GM15510 (cell line): ENCODE data around the gene FBN3.

Experiments
- POLR2A ChIP-seq: IDR thresholded peaks from 3 replicates; pipeline ENCODE4 v1.6.1; 2011; ENCODE audit warnings: borderline replicate concordance; ENCODE audit not compliant: insufficient read length; ENCODE audit errors: extremely low read depth

FBN3 gene

GRCh38 chr19:8042900-8043299 is 106.5 kb downstream of the FBN3 start:
- no peak for TF ChIP-seq POLR2A

- no peak for TF ChIP-seq POLR2A
These were observed 107.9 kb downstream of the FBN3 start for GRCh38 chr19:8041531-8041931.

DNA sequence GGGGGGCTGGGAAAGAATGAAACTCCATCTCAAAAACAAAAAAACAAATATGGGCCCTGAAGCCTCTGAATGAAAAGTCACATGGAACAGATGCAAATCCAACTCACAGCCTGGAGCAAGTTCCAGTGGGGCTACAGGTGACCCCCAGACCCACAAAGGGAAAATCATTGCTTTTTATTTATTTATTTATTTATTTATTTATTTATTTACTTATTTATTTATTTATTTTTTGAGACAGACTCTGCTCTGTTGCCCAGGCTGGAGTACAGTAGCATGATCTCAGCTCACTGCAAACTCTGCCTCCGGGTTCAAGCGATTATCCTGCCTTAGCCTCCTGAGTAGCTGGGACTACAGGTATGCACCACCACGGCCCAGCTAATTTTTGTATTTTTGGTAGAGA is 110.2 kb downstream of the FBN3 start:
- no peak for TF ChIP-seq POLR2A

DNA sequence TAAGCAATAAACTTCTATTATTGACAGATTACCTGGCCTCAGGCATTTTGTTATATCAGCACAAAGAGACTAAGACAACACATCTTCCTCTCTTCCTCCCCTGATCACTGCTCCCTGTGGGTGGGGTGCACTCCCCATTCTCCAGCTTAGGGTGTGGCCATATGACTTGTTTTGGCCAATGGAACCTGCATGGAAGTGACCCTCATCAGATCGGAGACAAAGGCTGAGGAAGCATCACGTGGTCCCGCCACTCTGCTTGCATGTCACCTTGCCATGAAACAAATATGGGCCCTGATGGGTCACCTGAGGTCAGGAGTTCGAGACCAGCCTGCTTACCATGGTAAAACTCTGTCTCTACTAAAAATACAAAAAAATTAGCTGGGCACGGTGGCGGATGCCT is 110.6 kb downstream of the FBN3 start:
- TF ChIP-seq POLR2A: no peak

DNA sequence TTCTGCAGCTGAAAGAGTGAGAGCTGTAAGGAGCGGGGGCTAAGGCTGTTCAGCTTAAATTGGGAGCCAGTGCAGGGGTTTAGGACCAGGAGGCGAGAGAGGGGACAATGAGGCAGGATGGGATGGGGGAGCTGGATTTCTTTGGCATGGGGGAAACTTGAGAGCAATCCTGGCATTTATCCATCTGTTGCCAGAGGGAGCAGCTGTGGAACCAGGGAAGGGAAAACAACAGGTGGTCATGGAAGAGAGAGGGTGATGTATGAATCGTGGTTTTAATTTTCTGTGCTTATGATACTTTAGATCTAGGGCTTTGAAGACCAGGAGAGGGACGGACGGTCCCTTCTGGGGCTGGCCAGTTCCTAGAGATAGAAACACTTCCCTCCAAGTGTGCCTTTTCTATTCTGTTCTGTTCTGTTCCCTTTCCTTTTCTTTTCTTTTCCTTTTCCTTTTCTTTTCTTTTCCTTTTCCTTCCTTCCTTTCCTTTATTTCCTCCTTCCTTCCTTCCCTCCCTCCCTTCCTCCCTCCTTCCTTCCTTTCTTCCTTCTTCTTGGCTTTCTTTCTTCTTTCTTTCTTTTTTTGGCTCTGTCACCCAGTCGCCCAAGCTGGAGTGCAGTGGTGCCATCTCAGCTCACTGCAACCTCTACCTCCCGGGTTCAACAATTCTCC is 112.8 kb downstream of the FBN3 start:
- TF ChIP-seq POLR2A: no peak

DNA sequence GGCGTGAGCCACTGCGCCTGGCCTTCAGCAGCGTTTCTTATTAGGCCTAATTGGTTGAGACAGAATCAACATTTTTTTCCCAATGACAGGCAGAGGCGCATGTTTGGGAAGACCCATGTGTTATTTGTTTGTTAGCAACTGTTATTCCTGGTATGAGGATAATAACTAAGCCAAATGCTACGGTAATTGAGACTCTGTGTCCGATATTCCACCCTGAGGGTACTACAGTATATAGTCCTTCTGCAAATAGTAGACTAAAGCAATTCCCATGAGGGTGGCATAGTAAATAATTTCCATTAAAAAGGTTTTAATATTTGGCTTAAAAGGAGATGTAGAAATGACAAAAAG is 115.2 kb downstream of the FBN3 start:
- no peak for TF ChIP-seq POLR2A

GRCh38 chr19:8030960-8031359 is 118.4 kb downstream of the FBN3 start:
- TF ChIP-seq POLR2A: no peak

- TF ChIP-seq POLR2A: no peak
These were observed 120.4 kb downstream of the FBN3 start for GRCh38 chr19:8028951-8029491.

DNA sequence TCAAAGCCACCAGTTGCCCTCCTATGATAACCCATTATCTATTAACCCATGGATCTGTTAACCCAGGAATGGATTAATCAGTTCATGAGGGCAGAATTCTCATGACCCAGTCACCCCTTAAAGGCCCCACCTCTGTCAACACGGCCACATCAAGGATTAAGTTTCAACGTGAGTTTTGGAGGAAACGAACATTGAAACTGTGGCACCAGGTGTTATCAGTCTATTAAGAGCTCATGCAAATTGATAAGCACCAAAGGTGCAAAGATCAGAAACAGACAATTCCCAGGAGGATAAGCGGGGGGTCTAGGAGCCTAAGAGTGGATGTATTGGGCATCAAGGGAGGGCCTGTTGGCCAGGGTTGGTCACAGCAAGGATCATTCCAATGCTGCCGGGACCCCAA is 124.1 kb downstream of the FBN3 start:
- TF ChIP-seq POLR2A: no peak

DNA sequence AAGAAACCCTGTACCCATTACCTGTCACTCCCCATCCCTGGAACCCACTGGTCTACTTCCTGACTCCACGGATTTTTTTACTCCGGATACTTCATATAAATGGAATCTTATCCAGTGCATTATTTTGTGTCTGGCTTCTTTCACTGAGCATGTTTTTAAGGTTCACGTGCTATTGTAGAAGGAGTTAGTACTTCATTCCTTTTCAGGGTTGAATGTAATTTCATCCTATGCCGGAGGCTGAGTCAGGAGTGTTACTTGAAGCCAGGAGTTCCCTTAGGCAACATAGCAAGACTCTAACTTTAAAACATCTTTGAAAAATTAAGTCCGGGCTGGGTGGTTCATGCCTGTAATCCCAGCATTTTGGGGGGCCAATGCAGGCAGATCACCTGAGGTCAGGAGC is 126.0 kb downstream of the FBN3 start:
- no peak for TF ChIP-seq POLR2A

- TF ChIP-seq POLR2A: no peak
These were observed 127.1 kb downstream of the FBN3 start for GRCh38 chr19:8022275-8022674.

DNA sequence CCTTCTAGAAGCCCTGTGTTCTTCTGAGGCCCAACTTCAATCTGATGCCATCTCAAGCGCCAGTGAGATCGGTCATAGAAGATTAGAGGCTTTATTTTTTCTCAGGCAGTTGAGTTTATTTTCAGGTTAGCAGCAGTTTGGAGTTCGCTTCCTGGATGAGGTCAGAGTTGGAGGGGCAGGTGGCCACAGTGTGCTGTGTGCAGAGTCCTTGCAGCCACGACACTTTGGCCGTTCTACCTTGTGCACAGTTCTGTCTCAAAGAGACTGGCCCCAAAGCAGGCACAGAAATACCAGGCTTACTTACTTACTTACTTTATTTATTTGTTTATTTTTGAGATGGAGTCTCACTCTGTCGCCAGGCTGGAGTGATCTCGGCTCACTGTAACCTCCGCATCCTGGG is 128.0 kb downstream of the FBN3 start:
- TF ChIP-seq POLR2A: no peak

DNA sequence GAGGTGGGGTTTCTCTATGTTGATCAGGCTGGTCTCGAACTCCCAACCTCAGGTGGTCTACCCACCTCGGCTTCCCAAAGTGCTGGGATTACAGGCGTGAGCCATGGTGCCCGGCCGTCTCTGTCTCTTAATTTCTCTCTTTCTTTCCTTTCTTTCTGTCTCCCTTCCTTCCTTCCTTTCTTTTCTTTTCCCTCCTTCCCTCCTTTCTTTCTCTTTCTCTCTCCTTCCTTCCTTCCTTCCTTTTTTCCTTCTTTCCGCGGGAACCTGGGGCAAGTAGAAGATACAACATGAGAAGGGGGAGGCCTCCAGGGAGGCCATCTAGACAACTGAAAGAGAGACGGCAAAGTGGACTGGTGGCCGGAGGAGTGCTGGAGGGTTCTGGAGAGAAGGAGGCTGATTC is 128.7 kb downstream of the FBN3 start:
- no peak for TF ChIP-seq POLR2A

- TF ChIP-seq POLR2A: no peak
These were observed 131.6 kb downstream of the FBN3 start for GRCh38 chr19:8017808-8018207.
